GM21528 (cell line): ENCODE data around the gene FGF14.

ENCODE experiments used
- ATAC-seq: cut with Tn5 transposase; IDR thresholded peaks from one replicate; pipeline ENCODE4 v1.9.1; 2021; ENCODE audit warnings: mild to moderate bottlenecking, moderate library complexity; ENCODE audit not compliant: unreplicated experiment, low FRiP score

FGF14 gene

DNA sequence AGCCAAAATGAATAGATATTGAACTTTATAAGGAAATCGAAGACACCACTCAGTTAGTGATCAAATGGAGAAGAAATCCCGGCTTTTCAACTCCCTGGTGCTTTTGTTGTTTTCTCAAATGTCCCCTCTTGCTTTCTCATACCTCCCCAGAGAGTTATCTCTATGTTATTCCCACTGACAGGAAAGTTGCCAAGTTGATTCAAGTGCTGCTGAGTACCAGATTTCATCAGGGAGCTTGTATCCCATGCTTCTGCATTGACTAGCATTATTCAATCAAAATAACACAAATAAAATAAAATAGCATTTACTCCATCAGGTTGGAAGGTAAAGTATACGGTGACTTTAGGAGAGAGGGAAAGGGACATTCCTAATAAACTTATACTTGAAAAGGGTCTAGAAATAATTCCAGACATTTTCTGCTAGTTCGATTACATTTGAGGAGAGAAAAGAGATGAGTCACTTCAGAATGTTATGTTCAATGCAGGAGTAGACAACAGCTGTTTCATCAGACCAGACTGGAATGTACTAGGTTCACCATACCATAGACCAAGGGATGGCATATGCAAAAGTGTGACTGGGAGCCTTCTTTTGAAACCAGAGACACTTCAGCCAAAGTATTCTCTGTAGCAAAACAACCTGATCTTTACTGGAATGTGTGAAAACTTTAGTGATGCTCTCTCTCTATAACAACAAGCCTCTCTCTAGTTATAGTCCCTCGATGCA, 397.8 kb downstream of the FGF14 start:
- no peak for ATAC-seq

DNA sequence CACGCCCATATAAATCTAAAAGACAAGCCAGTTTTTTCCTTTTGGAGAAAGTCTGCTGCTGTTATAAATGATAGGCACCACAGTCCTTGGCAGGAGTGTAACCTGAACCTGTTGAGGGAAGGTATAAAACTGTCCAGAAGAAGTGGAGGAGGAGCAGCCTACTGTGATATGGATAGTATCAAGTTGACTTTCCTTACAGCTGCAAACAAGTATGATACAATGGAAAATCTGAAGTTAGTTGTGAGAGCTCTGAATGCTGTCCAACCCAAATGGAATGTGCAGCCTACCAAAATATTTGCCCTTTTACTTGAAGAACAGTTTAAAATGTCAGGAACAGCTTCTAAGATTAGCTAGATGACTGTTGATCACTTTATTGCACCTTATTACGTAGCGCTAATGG, 399.6 kb downstream of the FGF14 start:
- no peak for ATAC-seq

DNA sequence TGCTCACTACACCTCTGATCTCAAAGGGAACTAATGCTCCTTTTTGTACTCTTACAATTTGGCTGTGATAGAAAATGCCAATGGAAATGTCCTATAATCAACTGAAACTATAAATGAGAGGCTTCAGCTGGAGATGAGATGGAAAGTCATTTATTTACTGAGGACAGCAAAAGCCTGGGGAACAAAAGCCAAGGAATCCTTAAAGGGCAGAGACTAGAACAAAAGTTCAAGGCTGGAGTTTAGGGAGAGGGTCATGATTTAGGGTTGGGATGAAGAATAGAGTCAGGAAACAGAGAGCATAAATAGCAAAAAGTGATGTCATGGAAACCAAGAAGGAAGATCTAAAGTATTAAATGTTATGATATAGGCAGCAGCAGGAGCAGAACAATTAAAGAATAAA, 401.1 kb downstream of the FGF14 start:
- no peak for ATAC-seq

DNA sequence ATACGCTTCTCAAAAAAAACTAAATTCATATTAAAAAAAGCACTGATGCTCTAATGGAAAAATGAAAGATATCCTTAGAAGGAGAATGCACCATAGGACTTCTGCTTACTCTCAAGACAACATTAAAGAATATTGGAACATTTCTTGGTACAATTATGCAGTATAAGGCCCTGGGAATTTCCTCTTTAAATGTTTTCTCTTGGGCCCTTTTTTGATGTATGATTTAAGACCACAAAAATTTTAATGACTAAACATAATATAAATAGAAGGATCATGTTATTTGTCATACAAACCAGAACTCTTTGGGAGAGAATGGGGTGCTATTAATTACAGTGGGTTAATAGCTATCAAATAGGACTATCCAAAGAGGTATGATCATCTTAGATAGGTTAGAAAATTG, 403.7 kb downstream of the FGF14 start:
- no peak for ATAC-seq

DNA sequence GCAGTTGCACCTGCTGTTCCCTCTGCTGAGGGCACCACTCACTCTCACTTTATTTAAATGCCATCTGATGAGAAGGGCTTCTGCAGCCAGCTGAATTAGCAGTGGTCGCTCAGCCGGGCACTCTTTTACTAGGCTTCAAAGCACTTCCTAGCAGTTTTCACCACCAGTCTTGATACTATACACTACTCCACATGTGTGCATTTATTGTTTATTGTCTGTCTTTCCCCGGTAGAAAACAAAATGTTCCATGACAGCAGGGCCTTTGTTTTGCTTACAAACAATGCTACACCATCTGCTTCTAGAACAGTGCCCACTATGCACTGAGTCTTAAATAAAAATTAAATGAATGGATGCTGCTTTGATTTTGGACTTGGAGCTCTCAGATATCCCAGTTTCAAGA, 404.9 kb downstream of the FGF14 start:
- ATAC-seq: no peak

DNA sequence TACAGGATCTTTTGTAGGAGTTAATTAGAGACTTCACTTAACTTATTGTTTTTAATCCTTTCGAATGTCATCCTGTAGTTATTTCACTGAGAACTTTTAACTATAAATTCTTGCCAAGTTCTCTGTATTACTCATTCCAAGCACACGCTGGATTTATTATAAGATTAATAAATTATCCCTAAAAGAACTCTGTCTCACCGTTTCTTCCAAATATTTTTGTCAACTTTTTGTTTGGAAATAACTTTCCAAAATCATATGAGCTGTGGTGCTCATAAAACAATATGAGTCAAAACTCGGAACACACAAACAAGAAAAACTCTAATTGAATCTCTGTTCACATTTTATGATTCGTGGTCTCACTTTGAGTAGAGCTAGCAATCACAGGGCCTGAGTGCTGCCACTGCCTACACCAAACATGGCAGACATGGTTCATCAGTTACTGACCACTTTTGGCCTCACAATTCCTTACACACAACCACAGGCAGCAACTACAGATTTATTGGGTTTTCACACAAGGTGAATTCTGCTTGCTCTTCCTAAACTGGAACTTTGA, 412.0 kb downstream of the FGF14 start:
- no peak for ATAC-seq

DNA sequence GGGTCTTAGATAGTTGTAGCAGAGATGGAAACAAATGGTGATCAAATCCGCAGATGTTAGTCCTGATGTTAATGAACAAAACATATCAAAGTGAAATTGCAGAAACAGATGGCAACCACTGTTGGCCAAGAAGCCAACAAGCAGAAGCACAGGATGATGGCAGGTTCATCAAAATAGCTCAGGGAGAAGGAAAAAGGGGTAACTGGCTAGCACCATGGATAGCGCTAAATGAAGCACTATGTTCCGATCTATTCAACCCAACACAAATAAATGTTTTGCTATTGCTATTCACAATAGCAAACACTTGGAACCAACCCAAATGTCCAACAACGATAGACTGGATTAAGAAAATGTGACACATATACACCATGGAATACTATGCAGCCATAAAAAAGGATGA, 413.7 kb downstream of the FGF14 start:
- no peak for ATAC-seq

DNA sequence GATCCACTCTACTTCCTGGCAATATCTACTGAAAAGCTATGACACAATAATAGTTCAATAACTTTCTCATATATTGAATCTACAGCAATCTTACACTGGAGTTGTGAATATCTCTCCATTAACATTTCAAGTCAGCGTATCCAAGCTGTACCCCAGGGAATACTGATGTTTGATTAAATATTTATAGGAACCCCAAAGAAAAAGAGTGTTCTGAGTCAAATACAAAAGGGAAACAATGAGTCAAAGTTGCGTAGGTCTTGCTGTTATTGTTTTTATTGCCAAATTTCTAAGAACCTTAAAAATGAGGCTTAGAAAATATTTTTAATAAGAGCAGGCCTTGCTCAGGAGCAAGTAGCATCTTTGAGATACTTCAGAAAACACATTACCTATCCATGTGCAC, 415.5 kb downstream of the FGF14 start:
- ATAC-seq: no peak

DNA sequence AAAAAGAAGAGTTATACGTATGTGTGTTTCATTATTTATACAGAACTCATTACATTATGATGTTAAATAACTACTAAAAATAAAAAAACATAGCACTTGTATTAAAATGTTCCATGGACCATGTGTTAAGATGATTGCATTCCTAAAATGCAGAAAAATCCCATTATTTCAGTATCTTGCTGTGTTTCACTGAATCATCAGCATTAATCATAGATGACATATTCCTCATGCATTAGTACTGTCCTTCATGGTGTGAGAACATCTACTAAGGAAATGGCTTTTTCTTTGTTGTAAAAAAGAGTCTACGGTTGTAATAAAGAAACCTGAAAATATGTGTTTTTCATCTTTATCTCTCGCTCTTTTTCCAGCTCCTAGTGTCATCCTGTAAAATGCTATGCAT, 416.5 kb downstream of the FGF14 start:
- no peak for ATAC-seq

DNA sequence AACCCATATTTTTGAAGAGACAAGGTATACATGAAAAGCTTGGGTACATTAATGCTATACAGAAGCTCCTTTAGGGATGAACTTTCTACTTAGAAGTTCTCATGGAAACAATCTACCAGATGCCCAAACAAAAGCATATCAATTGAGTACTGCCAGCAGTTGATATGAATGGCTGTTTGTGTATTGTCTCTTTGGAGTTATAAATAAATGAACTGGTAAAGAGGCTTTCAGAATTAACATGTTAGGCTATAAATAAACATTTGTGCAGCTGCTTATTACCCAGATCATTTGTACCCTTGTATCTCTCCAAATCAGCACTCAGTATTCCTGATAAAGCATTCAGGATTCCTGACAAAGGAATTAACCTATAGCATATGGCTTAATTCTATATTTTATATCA, 418.9 kb downstream of the FGF14 start:
- no peak for ATAC-seq

DNA sequence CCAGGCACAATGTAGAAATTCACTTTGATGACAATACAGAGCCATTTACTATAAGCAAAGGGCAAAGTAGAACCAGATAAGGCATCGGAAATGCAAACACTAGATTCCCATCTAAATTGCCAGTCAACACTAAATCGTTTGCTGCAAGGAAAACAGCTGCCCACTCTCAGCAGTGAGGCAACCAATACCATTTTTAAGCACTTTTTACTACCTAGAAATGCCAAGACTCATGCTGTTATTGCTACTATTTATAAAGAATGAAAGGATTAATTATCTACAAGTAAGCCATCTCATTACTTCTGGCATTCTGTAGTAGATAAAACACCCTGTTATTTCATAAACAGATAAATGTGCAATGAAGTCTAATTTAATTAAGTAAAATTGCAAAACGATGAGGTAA, 422.0 kb downstream of the FGF14 start:
- no peak for ATAC-seq

DNA sequence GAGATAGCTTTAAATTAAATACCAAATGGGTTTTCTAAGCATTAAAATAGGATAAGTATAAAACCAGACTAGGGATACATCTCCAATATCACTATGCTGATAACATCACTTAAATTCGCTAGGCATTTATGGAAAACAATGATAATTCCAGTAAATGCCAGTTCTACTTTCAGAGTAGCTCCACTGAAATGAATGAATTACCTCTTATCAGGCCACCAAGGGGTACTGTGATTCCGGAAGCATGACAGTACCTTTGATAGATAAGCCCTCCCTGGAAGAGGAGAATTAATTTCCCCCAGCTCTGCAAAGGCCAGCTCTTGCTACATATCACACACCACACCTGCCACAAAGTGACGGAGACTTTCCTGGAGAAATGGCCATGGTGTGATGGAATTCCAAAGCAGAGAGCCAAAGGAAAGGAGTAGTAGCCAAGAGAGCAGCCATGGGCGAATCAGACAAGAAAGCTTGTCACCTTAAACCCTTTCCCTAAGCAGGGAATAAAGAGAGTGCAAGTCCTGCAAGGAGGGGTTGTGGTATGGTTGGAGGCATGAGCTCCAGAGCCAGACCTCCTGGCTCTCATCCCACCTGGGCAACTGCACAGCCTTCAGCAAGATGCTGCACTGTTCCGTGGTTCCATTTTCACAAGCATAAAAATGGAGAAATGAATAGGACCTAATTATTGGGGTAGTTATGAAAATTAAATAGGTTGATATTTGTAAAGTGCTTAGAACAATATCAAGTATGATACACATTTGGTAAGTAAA, 423.1 kb downstream of the FGF14 start:
- ATAC-seq: no peak

DNA sequence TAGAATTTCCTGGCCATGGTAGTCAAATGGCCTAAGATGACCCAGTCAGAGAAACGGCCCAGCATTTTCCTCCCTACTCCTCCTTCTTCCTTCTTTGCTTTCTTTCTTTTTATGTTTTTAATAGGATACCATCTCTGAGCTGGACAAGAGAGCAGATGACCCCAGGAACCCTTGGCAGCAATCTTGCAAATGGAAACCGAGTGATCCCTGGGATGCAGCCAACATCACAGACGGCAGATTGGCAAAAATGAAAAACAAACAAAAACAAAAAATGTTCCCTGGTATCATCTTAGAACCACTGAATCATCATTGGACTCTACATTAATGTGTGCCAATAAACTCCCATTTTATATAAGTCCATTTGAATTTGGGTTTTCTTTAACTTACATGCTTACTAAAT, 424.4 kb downstream of the FGF14 start:
- ATAC-seq: no peak

DNA sequence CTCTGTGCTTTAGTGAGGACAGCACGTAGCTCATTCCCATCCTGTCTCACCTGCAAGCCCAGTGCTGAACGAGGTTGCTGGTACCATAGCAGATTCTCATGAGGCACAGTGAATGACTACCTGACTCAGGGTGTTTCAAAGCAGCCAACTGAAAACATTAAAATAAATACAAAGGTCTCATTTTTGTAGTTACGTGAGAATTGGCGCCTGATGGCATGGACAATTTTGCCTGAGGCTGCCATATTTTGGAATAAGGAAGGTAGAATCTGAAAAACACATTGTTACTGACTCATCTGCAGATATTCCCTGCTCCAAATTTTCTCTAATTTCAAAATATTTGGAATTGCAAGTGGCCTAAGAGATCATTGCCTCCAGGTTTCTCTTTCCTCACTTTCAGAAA, 429.7 kb downstream of the FGF14 start:
- ATAC-seq: no peak

DNA sequence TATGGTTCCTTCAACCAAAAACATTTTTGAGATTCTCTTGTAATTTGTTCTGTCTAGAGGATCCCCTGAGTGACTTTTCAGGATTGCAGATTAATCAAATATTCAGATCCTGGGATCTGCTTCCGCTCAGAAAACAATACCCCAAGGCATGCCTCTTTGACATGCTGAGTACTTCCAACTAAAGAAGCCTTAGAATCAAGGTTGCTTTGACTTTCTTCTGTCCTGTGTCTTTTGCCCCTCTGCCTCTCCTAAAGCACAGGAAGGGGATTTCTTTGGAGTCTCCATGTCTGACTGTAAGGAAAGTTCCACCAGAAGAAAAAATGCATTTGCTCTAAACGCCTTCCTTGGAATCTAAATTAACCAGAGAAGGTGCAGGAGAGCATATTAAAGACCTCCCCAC, 431.5 kb downstream of the FGF14 start:
- ATAC-seq: no peak

DNA sequence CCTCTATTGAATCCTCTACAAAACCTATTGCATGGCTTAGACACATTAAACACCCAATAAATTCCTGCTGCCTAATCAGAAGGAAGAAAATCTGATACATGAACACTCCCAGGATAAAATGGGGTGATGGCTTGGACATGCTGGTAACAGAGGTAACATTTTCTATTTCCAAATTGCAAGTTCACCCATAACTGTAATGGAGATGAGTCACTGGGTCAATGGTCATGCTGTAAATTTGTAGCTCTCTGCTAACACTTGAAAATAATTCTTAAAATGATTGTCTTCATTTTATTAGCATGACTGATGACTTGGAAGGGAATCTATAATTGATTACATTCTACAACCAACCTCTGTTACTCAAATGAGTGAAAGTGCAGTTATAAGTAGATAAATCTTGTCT, 434.1 kb downstream of the FGF14 start:
- ATAC-seq: no peak

DNA sequence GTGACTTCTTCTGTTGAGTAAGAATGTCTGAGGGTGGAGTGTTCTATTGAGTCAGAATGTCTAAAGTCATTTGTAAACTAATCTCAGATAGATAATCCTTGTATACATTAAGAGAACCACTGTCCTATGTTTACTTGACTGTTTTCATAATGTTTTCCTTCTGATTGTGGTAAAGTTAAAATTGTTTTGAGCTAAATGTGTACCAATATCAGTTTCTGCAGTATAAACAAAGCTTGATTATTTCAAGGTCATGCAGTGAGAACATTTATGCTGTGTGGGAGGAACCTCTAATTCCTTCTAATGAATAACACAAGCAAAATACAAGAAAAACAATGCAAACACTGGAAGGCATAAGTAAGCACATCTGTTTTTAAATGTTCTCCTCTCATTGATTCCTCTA, 434.6 kb downstream of the FGF14 start:
- no peak for ATAC-seq

DNA sequence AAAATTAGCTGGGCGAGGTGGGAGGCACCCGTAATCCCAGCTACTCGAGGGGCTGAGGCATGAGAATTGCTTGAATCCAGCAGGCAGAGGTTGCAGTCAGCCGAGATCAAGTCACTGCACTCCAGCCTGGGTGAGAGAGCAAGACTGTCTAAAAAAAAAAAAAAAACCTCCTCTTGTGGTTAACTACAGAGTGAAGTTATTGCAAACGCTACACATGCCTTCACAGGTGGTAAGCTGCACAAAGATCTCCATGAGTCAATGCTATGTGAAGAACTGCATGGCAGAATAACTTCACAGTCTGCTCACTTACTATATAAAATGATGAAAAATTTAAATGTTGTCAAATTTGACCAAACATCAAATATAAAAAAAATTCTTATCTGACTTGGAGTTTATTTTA, 436.8 kb downstream of the FGF14 start:
- ATAC-seq: no peak

DNA sequence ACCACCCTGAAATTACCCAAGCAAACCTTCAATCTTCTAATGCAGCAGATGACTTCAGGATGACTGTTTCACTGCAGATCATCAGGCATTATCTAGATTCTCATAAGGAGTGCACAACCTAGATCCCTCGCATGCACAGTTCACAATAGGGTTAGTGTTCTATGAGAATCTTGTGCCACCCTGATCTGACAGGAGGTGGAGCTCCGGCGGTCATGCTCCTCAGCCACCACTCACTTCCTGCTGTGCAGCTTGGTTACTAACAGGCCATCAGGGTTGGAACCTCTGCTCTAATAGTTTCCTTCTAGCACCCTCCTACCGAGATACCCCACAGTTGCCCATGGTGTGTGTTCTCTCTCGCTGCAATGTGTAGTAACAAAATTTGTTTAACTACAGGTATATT, 442.8 kb downstream of the FGF14 start:
- ATAC-seq: no peak

DNA sequence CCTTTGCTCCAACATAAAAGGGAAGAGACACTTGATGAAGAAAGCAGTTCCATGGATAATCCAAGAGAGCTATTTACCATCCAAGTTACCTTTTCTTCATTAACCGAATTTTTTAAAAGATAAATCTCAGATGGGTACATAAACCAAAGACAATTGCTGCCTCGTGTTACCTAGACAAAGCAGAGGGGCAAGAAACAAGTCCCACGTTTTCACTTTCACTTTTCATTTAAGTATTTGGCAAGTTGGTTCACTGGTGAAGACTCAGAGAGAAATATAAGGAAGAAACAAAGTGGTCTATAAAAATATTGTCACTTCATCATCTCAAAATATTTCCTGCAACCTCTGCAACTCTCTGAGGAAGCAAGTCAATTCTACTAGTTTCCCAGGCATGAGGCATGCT, 446.1 kb downstream of the FGF14 start:
- ATAC-seq: no peak

DNA sequence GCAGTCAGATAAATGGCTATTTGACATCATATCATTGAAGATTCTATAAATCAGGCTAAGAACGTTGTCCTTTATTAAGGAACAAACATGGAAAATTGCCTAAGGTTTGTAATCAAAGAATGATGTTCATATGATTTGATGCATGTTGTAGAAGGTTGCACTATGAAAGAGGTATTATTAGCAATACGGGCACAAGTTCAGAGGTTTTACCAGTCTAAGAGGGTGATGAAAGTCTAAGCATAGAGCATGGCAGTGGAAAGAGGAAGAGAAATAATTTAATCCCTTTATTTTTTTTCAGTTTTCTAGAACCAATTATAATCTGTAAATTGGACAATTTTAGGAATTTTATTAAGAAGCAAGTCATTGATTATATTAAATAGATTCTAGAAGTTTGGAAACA, 450.7 kb downstream of the FGF14 start:
- ATAC-seq: no peak

DNA sequence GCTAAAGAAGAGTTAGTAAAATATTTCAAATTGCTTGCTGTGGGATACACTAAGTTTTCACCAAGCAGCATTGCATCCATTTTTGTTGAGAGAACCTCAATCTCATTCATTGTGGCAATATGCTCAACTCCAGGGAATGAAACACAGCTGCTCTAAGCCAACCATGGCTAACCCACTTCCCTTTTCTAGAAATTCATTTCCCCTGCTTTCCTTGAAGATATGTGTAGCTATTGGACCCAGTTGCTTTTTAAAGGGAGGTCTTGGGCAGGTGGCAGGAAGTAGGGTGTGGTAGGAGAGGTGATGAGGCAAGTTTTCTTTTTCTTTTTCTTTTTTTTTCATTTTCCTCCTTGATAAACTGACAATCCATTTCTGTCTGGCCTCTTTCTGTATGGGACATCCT, 452.2 kb downstream of the FGF14 start:
- ATAC-seq: no peak
